Amniotic epithelial cell (primary cell): ENCODE results near the gene CCDC63.
A peak's percentile ranks its signal among the peaks of the same experiment; 100 is the strongest.

Experiments used
- DNase-seq: peaks from one replicate; pipeline ENCODE4 v3.0.0-alpha.2; 2010; ENCODE audit warnings: low read depth

Gene CCDC63

GRCh38 chr12:110846615-110847566, at the start of gene CCDC63:
Gene CCDC63 (plus strand): TSS chr12:110846987. CDS start chr12:110852955, 5,968 bp downstream.
- peak; percentile 28 for DNase-seq

GRCh38 chr12:110798461-110798860, 48.3 kb upstream of the CCDC63 start:
- no peak for DNase-seq

GRCh38 chr12:110802489-110802888, 44.3 kb upstream of the CCDC63 start:
- no peak for DNase-seq

DNA sequence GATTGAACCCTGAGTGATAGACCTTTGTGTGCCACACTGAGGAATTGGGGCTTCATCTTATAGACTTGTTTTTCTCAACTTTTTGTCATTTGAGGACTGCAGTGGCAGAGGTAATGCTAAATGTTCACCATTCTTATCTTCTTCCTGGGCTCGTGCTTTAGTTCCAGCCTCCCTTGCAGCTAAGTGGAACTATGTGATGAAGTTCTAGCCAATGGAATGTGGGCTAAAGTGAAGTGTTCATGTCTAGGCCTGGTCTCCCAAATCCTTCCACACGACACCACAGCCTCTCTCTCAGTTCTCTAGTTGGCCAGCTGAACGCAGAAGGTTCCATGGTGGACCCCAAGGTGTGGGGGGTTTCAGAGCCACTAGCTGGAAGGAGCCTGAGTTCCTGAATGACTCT, 42.4 kb upstream of the CCDC63 start:
- DNase-seq = no peak

DNA sequence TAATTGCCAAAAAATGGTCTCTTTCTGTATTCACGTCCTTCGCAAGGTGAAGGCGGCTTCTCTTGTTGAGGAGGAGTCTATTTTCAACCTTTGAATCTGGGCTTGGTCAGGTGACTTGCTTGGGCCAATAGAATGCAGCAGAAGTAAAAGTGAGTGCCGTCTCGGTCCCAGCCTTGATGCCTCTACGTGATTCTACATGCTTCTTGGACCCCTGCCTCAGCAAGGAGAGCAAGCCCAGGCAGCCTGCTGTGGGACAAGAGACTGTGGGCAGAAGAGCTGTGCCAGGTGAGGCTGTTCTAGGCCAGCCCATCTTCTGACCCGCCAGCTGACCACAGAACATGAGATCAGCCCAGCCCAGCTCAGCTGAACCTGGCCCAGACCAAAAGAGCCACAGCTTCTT, 39.1 kb upstream of the CCDC63 start:
- DNase-seq = no peak

DNA sequence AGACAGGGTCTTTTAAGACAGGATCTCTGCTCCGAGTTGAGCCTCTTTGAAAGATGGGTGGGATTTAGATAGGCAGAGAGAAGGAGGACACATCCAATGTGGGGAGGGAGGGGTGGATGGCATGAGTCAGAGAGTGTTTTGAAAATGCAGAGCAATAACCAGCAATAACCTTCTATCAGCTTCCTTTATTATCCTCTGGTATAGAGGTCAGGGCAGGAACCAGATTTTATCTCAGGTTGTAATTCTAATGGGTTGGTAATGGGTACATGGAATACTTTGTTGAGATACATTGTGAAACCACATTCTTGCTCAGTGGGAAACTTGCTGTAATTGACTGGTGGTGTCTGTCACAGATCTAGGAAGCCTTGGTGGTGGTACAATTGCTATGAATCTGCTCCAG, 37.6 kb upstream of the CCDC63 start:
- DNase-seq = peak; percentile 61

GRCh38 chr12:110811972-110812371, 34.8 kb upstream of the CCDC63 start:
- no peak for DNase-seq

GRCh38 chr12:110813285-110813684, 33.5 kb upstream of the CCDC63 start:
- DNase-seq = no peak

DNA sequence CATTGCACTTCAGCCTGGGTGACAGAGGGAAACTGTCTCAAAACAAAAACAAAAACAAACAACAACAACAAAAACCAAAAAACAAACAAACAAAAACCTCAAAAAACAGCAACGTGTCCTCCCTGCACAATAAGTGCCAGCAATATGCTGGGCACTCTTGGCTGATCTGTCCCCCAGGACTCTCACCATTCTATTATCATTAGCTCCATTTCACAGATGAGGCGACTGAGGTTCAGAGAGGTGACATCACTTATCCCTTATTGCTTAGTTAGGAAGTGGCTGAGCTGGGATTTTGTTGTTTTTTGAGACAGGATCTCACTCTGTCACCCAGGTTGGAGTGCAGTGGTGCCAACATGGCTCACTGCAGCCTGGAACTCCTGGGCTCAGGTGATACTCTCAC, 33.0 kb upstream of the CCDC63 start:
- DNase-seq = no peak

DNA sequence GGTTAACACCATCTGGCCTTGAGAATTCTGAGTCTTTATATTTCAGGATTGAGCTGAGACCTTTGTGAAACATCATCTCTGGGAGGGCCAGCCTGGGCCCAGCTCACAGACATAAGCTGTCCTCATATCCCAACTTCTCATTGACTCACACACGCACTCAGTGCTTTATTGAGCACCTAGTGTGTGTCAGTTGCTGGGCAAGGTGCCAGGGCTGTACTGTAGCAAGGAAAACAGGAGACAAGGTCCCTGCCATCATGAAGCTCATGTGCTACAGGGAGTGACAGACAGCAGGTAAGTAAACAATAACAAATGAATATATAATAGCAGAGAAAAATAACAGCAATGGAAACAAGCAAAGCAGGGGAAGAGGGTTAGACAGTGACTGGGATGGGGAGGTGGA, 30.5 kb upstream of the CCDC63 start:
- DNase-seq = no peak

GRCh38 chr12:110816779-110817178, 30.0 kb upstream of the CCDC63 start:
- DNase-seq = no peak

DNA sequence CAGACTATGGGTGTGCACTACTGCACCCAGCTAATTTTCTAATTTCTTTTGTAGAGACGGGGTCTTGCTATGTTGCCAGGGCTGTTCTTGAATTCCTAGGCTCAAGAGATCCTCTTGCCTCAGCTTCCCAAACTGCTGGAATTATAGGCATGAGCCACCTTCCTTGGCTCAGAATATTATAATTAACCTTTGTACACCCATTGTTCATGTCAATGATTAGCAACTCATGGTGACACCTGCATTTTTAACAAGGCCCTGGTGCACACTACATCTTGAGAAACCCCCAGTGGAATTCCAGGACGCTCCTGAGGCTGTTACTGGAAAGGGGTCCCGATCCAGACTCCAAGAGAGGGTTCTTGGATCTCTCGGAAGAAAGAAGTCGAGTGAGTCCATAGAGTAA, 28.3 kb upstream of the CCDC63 start:
- no peak for DNase-seq

- no peak for DNase-seq
Observed at GRCh38 chr12:110819150-110819549, 27.6 kb upstream of the CCDC63 start.

DNA sequence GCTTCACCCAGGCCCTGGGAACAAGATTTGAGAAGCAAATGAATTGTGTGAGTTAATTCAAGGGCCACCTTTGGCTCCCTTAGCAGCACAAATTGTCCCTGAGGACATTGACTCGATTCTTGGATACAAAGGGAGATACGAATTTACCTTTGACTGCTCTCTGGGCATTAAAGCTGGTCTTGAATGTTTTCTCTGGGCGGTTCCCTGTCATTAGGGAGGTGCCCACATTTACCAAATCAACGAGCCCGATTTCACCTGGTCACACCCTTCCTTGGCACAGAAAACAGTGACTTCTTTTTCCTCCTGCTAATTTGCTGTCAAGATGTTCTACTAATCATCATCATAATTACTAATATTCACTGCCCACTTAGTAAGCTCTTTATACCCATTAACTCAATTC, 27.1 kb upstream of the CCDC63 start:
- DNase-seq = no peak

DNA sequence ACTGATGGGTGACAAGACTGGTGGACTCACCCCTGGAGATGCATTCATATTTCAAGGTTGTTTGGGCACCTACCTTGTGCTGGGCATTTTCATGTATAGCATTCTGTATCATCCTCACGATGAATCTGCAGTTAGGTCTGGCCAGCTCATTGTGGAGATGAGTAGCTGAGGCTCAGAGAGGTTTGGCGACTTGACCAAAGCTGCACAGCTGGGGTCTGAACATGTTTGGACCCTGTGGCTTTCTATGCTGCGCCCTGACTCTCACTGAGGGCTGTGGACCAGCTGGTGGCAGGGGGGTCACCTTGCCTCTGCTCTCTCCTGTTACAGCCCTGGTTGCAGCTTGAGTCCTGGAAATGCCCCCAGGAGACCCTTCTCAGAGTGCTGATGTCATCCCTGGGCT, 24.9 kb upstream of the CCDC63 start:
- DNase-seq = no peak

- no peak for DNase-seq
Observed at GRCh38 chr12:110822821-110823415, 23.9 kb upstream of the CCDC63 start.

- no peak for DNase-seq
Observed at GRCh38 chr12:110824342-110824741, 22.4 kb upstream of the CCDC63 start.

DNA sequence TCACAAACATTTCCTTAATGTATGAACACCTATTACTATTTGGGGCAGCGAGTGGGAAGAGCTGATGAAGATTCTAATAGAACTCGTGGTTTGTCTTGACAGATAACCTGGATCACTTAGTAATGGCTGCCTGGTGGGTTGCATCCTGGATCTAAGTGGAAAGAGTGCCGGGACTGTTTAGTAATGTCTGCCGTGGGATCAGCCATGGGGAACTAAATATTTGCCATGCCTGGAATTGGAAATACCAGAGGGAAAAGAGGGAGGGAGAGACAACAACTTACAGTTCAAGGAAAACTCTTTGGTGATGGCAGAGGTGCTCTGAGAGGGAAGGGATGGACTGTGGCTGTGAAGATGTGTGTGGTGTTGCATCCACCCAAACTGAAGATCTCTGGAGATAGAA, 21.3 kb upstream of the CCDC63 start:
- no peak for DNase-seq

DNA sequence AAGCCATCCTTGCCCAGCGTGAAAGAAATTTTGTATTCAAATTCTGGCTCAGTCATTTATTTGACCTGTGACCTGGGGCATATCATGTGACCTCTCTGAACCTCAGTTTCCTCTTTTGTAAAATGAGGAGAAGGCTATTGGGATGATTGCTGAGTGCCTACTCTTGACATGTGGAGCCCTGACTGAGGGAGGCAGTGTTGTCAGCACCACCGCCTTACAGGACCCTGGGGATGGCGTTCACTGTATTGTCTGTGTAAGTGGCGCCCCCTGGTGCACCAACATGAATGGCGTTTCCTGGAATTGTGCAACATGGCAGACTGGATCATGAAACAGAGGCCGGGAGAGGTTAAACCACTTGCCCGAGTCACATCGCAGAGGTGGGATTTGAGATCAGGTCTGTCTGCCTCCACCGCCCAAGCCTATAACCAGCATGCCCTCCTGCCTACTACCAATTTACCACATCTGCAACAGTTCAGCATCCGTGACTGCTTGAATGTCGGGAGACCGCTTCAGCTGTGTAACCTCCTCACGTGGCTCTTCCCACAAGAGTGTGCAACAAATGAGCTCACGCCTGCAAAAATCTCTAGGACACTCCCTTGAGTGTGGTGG, 20.1 kb upstream of the CCDC63 start:
- DNase-seq = peak; percentile 78

- no peak for DNase-seq
Observed at GRCh38 chr12:110829308-110829707, 17.5 kb upstream of the CCDC63 start.

DNA sequence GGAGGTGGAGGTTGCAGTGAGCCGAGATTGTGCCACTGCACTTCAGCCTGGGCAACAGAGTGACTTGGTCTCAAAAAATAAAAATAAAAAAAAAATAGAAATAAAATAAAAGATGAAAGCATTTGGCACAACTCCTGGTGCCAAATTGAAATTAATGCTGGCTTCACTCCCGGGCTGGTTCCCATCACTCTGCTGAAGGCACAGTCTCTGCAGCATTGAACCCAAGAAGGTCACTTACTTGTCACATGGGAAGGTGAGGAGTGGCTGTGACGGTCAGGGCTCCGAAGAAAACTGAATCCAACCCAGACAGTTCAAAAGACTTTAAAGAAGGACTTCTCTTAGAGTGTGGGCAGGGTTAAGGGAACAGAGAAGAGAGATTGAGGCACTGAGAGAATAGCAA, 10.5 kb upstream of the CCDC63 start:
- DNase-seq = no peak

GRCh38 chr12:110841007-110841406, 5.8 kb upstream of the CCDC63 start:
- DNase-seq = no peak

DNA sequence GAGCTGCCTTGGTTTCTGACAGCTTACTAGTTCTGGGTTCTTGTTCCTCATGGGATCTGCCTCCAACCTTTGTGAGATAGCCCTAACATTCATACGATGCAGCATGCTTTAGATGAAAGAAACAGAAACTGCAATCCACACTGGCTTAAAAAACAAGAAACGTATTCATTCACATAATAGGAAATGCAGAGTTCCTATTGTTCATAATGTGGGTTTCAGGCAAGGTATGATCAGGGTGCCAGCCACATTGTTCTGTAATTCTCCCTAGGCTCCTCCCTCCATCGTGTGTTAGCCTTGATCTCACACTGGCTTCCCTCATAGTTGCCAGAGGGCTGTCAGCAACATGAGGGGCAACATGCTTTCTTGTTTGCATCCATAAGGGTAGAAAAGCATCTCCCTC, 2.7 kb upstream of the CCDC63 start:
- DNase-seq = no peak
